Loucy (cell line): Measurements from ENCODE around the gene SEC31A.
"Not testable (repeated sequence)": the region's sequence is repeated elsewhere in the genome, so short reads cannot be mapped to it uniquely, and the experiment has no call there.

Experiments used
- H2AFZ ChIP-seq: fragments of 200-600 bp; sonication (generic); 2 replicates; pipeline ENCODE4 v1.6.0; 2016; ENCODE audit warnings: antibody characterized with exemption, mild to moderate bottlenecking, low read length, moderate library complexity
- H3F3A ChIP-seq: fragments of 200-600 bp; 2 replicates; pipeline ENCODE4 v1.6.0; 2016; ENCODE audit warnings: antibody characterized with exemption, low read depth, mild to moderate bottlenecking
- H3K27me3 ChIP-seq: fragments of 200-600 bp; sonication (generic); 2 replicates; pipeline ENCODE4 v1.6.1; 2014; ENCODE audit warnings: low read length, mild to moderate bottlenecking; ENCODE audit not compliant: insufficient read depth, poor library complexity, severe bottlenecking
- H3K36me3 ChIP-seq: fragments of 200-600 bp; sonication (generic); 2 replicates; pipeline ENCODE4 v1.6.1; 2016; ENCODE audit warnings: low read length; ENCODE audit not compliant: insufficient read depth
- H3K4me1 ChIP-seq: fragments of 200-600 bp; sonication (generic); 2 replicates; pipeline ENCODE4 v1.5.1; 2014; ENCODE audit warnings: low read length, mild to moderate bottlenecking; ENCODE audit not compliant: insufficient read depth, poor library complexity, severe bottlenecking
- H3K4me2 ChIP-seq: fragments of 200-600 bp; sonication (generic); 2 replicates; pipeline ENCODE4 v1.6.0; 2014; ENCODE audit warnings: antibody characterized with exemption, low read length, low read depth, mild to moderate bottlenecking; ENCODE audit not compliant: poor library complexity, severe bottlenecking
- H3K4me3 ChIP-seq: fragments of 200-600 bp; sonication (generic); 2 replicates; pipeline ENCODE4 v1.5.1; 2014; ENCODE audit warnings: low read length, mild to moderate bottlenecking, mixed read lengths; ENCODE audit not compliant: poor library complexity, severe bottlenecking
- H3K79me2 ChIP-seq: fragments of 200-600 bp; sonication (generic); 2 replicates; pipeline ENCODE4 v1.6.1; 2014; ENCODE audit warnings: low read length; ENCODE audit not compliant: insufficient read depth
- H3K9ac ChIP-seq: fragments of 200-600 bp; sonication (generic); 2 replicates; pipeline ENCODE4 v1.6.0; 2014; ENCODE audit warnings: mild to moderate bottlenecking, low read depth, low read length, moderate library complexity; ENCODE audit not compliant: poor library complexity, severe bottlenecking
- H3K9me2 ChIP-seq: fragments of 200-600 bp; sonication (generic); replicated peaks from 2 replicates; pipeline ENCODE4 v1.6.1; 2016; ENCODE audit warnings: low read depth, low read length, mixed read lengths
- H3K9me3 ChIP-seq: fragments of 200-600 bp; sonication (generic); 2 replicates; pipeline ENCODE4 v1.6.1; 2014; ENCODE audit warnings: mild to moderate bottlenecking, antibody characterized with exemption, low read length, low read depth; ENCODE audit not compliant: insufficient read depth
- H4K20me1 ChIP-seq: fragments of 200-600 bp; sonication (generic); 2 replicates; pipeline ENCODE4 v1.6.0; 2014; ENCODE audit warnings: antibody characterized with exemption, low read length, mild to moderate bottlenecking; ENCODE audit not compliant: insufficient read depth, poor library complexity, severe bottlenecking
- CTCF ChIP-seq: fragments of 200-600 bp; sonication (generic); conservative IDR thresholded peaks from 2 replicates; pipeline ENCODE4 v1.5.1; 2014; ENCODE audit warnings: mild to moderate bottlenecking, antibody characterized with exemption, low read length
- EZH2phosphoT487 ChIP-seq: fragments of 200-600 bp; IDR thresholded peaks from 2 replicates; pipeline ENCODE4 v1.6.1; 2018; ENCODE audit warnings: antibody characterized with exemption, mild to moderate bottlenecking, moderate library complexity, borderline replicate concordance

Gene SEC31A

GRCh38 chr4:82823062-82823461 lies 67.9 kb downstream of the SEC31A start:
- H3K9me2 ChIP-seq: no peaks in the 10 kb centered on the region
- H3K4me3 ChIP-seq: no peak overlapping the region
- H3K27me3 ChIP-seq: no peaks in the 10 kb centered on the region
- H3F3A ChIP-seq: peaks cover 8% of the 10 kb centered on the region; the same call in 1 of the 2 replicates
- no peaks in the 10 kb centered on the region for H4K20me1 ChIP-seq
- peaks cover 10% of the 10 kb centered on the region for H3K4me1 ChIP-seq
- H3K9ac ChIP-seq: no peak overlapping the region
- H3K36me3 ChIP-seq: peaks cover 65% of the 10 kb centered on the region; the same call in 1 of the 2 replicates
- no peak overlapping the region for H2AFZ ChIP-seq
- H3K79me2 ChIP-seq: no peaks in the 10 kb centered on the region
- TF ChIP-seq EZH2phosphoT487 (no peak), CTCF (no peak)
- no peaks in the 10 kb centered on the region for H3K9me3 ChIP-seq
- H3K4me2 ChIP-seq: no peak overlapping the region

DNA sequence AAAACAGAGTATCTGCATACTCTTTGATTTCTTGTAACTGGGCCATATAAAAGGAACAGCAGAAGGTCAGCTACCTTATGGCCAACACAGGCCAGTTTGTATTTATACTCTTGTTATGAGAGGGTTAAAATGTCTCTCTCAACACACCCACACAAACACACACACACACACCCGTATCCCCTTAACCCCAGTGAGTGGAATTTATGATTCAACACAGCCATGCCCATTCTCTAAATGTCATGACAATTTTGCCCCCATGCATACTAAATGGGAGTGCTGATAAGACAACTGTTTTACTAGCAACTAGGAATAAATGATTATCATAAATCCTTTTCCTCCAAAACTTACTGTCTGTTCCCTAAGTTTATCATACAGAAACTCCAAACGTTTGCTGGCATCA lies 70.3 kb downstream of the SEC31A start:
- no peak for TF ChIP-seq EZH2phosphoT487
- TF ChIP-seq CTCF: no peak
- Histone ChIP-seq H3K4me3 (no peak overlapping the region), H3K9ac (no peak overlapping the region), H2AFZ (no peak overlapping the region), H3F3A (peaks cover 8% of the 10 kb centered on the region; the same call in 1 of the 2 replicates), H3K4me2 (no peak overlapping the region), H3K4me1 (peaks cover 10% of the 10 kb centered on the region), H3K9me2 (no peaks in the 10 kb centered on the region), H4K20me1 (no peaks in the 10 kb centered on the region), H3K27me3 (no peaks in the 10 kb centered on the region), H3K79me2 (no peaks in the 10 kb centered on the region), H3K36me3 (peaks cover 47% of the 10 kb centered on the region; the same call in 1 of the 2 replicates), H3K9me3 (no peaks in the 10 kb centered on the region)

- Histone ChIP-seq H3K79me2 (no peaks in the 10 kb centered on the region), H3K4me2 (no peak overlapping the region), H4K20me1 (no peaks in the 10 kb centered on the region), H3K9me3 (no peaks in the 10 kb centered on the region), H3F3A (peaks cover 8% of the 10 kb centered on the region; the same call in 1 of the 2 replicates), H3K27me3 (no peaks in the 10 kb centered on the region), H3K36me3 (peaks cover 35% of the 10 kb centered on the region; the same call in 1 of the 2 replicates), H3K4me3 (no peak overlapping the region), H3K4me1 (peaks cover 10% of the 10 kb centered on the region), H3K9ac (no peak overlapping the region), H3K9me2 (no peaks in the 10 kb centered on the region), H2AFZ (no peak overlapping the region)
- TF ChIP-seq CTCF (no peak), EZH2phosphoT487 (no peak)
These were observed 72.0 kb downstream of the SEC31A start for GRCh38 chr4:82818664-82819662.

- not testable (repeated sequence) for H3F3A ChIP-seq, H4K20me1 ChIP-seq
These were observed 74.1 kb downstream of the SEC31A start for GRCh38 chr4:82816874-82817273.

More at GRCh38 chr4:82816874-82817273, 74.1 kb downstream of the SEC31A start:
- H3K36me3 ChIP-seq: peaks cover 18% of the 10 kb centered on the region; the same call in 1 of the 2 replicates
- H3K27me3 ChIP-seq, H3K79me2 ChIP-seq, H3K9ac ChIP-seq, H3K9me2 ChIP-seq, H3K4me2 ChIP-seq, H3K4me3 ChIP-seq, H3K9me3 ChIP-seq, H2AFZ ChIP-seq: not testable (repeated sequence)
- peaks cover 15% of the 10 kb centered on the region for H3K4me1 ChIP-seq
